Tracheal epithelial cell (primary cell): Measurements from ENCODE around the gene PEX16. TPM values are rescaled to one million over a fixed set of nuclear protein-coding genes. Genes with fewer than 3 reads are reported as not detected.

Experiments used
- total RNA-seq: library from RNA; depleted of rRNA; stranded (reverse); fragments of >200 nt; gene quantifications from 2 replicates; pipeline ENCODE4 v1.2.1, GENCODE V29; 2014

Gene PEX16
- total RNA-seq: 48.7 and 55.2 TPM in 2 replicates

DNA sequence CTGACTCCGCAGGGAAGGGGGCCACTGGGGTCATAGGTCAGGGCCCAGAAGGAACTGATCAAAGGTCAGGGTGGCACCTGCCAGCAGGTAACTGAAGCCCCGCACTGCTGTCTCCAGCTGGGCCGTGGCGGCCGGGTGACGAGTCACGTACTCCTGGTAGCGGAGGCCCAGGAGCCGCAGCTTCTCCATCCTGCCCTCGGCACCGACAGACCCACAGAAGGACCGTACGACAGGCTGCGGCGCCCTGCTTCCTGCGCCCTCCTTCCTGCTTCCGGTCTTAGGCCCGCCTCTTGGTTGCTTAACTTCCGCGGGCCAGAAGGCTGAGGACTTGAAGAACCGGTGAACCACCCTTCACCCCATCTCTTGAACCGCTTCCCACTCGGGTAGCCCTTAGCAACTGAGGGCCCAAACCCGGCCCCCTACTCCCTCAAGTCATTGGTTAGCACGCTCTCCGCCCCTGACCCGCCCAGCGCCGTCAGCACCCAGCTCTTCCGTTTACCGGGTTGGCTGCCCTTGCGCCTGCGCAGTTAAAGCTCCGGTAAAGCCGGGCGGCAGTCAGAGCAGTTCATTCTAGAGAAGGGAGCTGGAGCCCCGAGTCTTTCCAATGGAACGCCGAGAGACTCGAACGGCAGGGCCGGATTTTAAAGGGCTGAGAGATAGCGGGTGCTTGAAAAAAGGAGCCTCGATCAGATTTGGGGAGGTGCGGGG lies at the start of gene PEX16:
Gene PEX16 (minus strand): TSS at position 255 of the 708 bp plus-strand sequence. CDS start 66 bp downstream, at position 189.

DNA sequence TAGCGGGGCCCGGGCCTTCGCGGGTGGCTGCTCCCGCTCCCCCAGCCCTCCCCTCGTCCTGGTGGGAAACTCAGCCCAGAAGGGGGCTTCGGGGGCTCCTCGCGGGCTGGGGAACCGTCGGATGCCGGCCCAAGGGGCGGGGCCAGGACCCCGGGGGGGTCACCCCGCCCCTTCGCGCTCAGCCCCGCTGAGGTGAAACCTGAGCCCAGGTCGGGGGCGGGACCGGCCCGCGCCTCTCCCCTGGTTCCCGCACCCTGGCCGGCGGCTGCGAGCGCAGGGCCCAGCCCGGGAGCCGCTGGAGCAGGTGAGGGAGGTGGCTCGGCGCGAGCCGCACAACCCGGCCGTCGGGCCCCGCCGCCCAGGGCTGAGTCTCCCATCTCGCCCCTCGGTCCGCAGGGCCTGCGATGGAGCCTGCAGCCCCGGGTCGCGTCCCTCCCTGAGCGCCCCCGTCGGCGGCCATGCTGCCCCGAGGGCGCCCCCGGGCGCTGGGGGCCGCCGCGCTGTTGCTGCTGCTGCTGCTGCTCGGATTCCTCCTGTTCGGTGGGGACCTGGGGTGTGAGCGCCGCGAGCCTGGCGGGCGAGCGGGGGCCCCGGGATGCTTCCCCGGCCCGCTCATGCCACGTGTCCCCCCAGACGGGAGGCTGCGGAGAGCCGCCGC lies 4.9 kb upstream of the PEX16 start, which contains the start of gene LARGE2:
Gene LARGE2 (plus strand): TSS at position 232 of the 658 bp plus-strand sequence. CDS start 227 bp downstream, at position 459.

DNA sequence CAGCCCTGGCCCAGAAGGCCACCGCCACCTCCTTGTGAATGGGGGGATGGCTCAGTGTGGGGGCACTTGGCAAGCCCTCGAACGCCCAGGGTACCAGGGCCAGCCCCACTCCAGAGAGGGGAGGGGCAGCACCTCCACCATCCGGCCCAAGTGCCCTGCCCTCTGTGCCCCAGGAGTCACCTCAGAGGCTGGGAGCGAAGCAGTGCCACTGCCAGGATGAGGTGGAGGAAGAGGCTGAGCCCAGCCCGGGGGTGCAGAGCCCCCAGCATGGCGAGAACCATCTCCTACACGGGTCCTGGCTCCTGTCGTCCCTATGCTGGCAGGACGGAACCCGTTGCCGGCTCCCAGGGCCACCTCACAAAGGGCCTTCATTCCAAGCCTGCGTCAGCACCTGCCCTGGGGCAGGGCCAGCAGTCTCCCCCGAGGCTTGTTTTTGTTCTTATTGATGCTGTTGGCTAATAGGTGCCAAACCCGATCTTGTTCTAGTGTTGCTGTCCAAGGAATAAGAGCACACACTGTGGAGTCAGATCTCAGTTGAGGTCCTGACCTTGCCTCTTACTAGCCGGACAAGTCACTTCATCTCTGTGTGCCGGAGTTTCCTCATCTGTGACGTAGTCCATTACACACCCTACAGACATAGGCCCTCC lies 10.6 kb downstream of the PEX16 start, which contains the start of gene FREY1:
Gene FREY1 (minus strand): TSS at position 307 of the 647 bp plus-strand sequence. CDS start 26 bp downstream, at position 281.

DNA sequence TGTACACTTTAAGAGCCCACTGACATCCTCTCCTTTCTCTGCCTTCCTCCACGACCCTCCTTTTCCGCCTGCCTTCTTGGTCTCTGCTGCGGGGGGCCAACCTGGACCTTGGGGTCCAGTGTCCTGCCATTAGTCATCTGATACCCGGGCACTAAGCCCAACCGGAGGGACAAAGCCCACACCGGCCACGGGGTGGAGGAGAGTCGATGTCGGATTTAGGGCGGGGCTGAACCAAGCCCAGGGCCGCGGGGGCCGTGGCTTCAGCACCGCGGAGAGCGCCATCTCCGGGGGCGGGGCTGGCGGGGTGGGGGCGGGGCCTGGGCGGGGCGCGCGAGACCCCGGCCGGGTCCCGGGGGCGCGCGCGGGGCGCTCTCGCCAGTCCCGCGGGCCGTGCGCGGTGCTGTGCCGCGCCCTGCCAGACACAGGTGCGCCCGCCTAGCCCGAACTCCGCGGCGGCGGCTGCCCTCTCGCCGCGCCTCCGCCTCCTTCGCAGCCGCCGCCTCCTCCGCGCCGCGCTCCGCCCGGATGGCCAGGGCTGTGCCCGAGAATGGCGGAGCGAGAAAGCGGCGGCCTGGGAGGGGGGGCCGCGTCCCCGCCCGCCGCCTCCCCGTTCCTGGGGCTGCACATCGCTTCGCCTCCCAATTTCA lies 32.3 kb downstream of the PEX16 start, which contains the start of gene MAPK8IP1:
Gene MAPK8IP1 (plus strand): TSS at position 378 of the 647 bp plus-strand sequence. CDS start 170 bp downstream, at position 548.

Other genes starting within 250 kb of the PEX16 start
- 6.8 and 9.2 TPM in 2 replicates for gene SLC35C1, start 112.7 kb downstream of the PEX16 start, total RNA-seq
- 8.2 and 10.2 TPM in 2 replicates for gene CRY2, start 70.4 kb downstream of the PEX16 start, total RNA-seq
- 0.43 and 1.9 TPM in 2 replicates for gene MAPK8IP1, start 32.2 kb downstream of the PEX16 start, total RNA-seq
- gene FREY1, start 10.6 kb downstream of the PEX16 start, total RNA-seq: 0.48 and 2.6 TPM in 2 replicates
- 8.2 and 11.7 TPM in 2 replicates for gene LARGE2, start 4.8 kb upstream of the PEX16 start, total RNA-seq
- 5.8 and 10.7 TPM in 2 replicates for gene PHF21A, start 203.6 kb upstream of the PEX16 start, total RNA-seq